Bone marrow (tissue), 2 donors: ENCODE measurements around the gene GAB2.
"Not testable (repeated sequence)": the region's sequence is repeated elsewhere in the genome, so short reads cannot be mapped to it uniquely, and the experiment has no call there.

Source experiments
- DNase-seq, 2 donors: peaks; one replicate each; lab custom pipeline; 2025; lab: John Stamatoyannopoulos, UW

GAB2 gene

GRCh38 chr11:78365381-78365792 lies 52.2 kb downstream of the GAB2 start:
- DNase-seq: no peak

GRCh38 chr11:78364128-78364751 lies 53.4 kb downstream of the GAB2 start:
- DNase-seq: no peak

GRCh38 chr11:78363024-78363619 lies 54.5 kb downstream of the GAB2 start:
- peak in 1 of 2 donors; percentile 59 for DNase-seq

GRCh38 chr11:78361228-78361627 lies 56.4 kb downstream of the GAB2 start:
- DNase-seq: no peak

- DNase-seq: no peak
Observed at GRCh38 chr11:78359921-78360320, 57.7 kb downstream of the GAB2 start.

GRCh38 chr11:78357924-78358323 lies 59.7 kb downstream of the GAB2 start:
- not testable (repeated sequence) for DNase-seq

- DNase-seq: not testable (repeated sequence)
Observed at GRCh38 chr11:78357425-78357824, 60.2 kb downstream of the GAB2 start.

- not testable (repeated sequence) for DNase-seq
Observed at GRCh38 chr11:78355742-78356141, 61.9 kb downstream of the GAB2 start.

- no peak for DNase-seq
Observed at GRCh38 chr11:78355309-78355705, 62.3 kb downstream of the GAB2 start.

GRCh38 chr11:78354408-78355308 lies 63.0 kb downstream of the GAB2 start:
- no peak for DNase-seq

GRCh38 chr11:78351979-78352841 lies 65.4 kb downstream of the GAB2 start:
- no peak for DNase-seq

GRCh38 chr11:78351193-78351592 lies 66.4 kb downstream of the GAB2 start:
- DNase-seq: no peak

- DNase-seq: peak in 1 of 2 donors; percentile 78
Observed at GRCh38 chr11:78350646-78351165, 66.9 kb downstream of the GAB2 start.

- DNase-seq: peak; percentile 7 to 66
Observed at GRCh38 chr11:78350091-78350645, 67.5 kb downstream of the GAB2 start.

- DNase-seq: no peak
Observed at GRCh38 chr11:78349624-78350023, 68.0 kb downstream of the GAB2 start.

GRCh38 chr11:78349114-78349513 lies 68.5 kb downstream of the GAB2 start:
- no peak for DNase-seq

- DNase-seq: no peak
Observed at GRCh38 chr11:78347956-78348355, 69.7 kb downstream of the GAB2 start.

- DNase-seq: no peak
Observed at GRCh38 chr11:78346799-78347198, 70.8 kb downstream of the GAB2 start.

- no peak for DNase-seq
Observed at GRCh38 chr11:78345450-78345849, 72.2 kb downstream of the GAB2 start.

- DNase-seq: no peak
Observed at GRCh38 chr11:78344676-78345075, 72.9 kb downstream of the GAB2 start.

GRCh38 chr11:78344094-78344493 lies 73.5 kb downstream of the GAB2 start:
- no peak for DNase-seq
